Adrenal gland (tissue), 5 donors: ENCODE data around the gene PGA4.
"Not testable (repeated sequence)": the region's sequence is repeated elsewhere in the genome, so short reads cannot be mapped to it uniquely, and the experiment has no call there.

ENCODE experiments used
- CTCF ChIP-seq, 6 experiments: fragments of 450-650 bp in 4 of 6; fragments of 200-600 bp in 2 of 6; sonication (generic) in 1 of 6; IDR thresholded peaks; 1 replicate in 5 of 6; 2 replicates in 1 of 6; pipeline versions ENCODE4 v1.5.1 to v1.8.0; 2016 to 2021; ENCODE audit warnings: antibody characterized with exemption in 6 of 6, mild to moderate bottlenecking in 2 of 6, moderate library complexity in 1 of 6
- POLR2A ChIP-seq, 2 donors: fragments of 450-650 bp; IDR thresholded peaks; one replicate each; pipeline ENCODE4 v1.6.1; 2017; ENCODE audit warnings: antibody characterized with exemption in 2 of 2, mild to moderate bottlenecking in 2 of 2, moderate library complexity in 1 of 2
- donor health status: DM: no; HTN: no; CAD: no.

GRCh38 chr11:61212202-61212601 lies 9.9 kb upstream of the PGA4 start:
- not testable (repeated sequence) for TF ChIP-seq POLR2A, CTCF (IDR thresholded peaks at IDR 0.05)
